ENCODE data around the gene CHIC2.
"Not testable (repeated sequence)": the region's sequence is repeated elsewhere in the genome, so short reads cannot be mapped to it uniquely, and the experiment has no call there.

The CHIC2 gene

DNA sequence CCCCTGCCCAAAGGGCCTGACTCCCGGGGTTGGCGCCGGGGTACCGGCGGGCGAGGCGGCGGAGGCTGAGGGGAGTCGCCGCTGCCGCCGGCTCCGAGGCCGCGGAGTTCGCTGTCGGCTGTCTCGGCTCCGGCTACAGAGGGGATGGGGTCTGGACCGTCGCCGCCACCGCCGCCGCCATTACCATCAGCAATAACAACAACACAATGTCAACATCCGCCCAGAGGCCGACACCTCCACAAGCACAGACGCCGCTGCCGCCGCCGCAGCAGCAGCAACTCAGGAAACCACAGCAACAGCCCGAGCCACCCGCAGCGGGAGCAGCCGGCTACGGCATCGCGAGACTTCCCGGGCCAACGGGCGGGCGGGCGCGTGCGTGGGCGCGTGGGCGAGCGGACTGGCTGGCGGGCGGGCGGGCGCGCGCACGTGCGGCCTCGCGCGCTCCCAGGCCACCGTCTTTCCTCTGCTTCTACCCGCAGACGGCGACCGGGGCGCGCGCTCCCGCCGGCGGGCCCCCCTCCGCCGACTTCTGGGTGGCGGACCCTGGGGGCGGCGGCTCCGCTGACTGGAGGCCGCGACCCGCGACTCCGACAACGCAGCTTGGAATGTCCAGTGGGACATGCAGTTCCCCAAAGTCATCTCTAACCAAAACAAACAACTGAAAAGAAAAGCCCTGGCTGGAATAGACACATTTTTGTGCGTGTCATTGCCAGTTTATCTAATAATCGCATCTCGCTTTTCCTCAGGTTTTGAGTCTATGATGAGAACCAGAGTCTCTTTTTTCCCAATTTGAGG lies at the start of gene CHIC2:
Gene CHIC2 (minus strand): TSS at position 289 of the 795 bp plus-strand sequence. CDS start 305 bp downstream, outside the sequence.
- peak within 1 kb of the TSS; percentile 79 for H3K4me3 ChIP-seq (ENCODE audit: low read depth, low read length)
- H3K36me3 ChIP-seq (ENCODE audit: control insufficient read depth, insufficient read depth, low read length), result no peaks in the 10 kb centered on the region
- peaks cover 12% of the 10 kb centered on the region for H3K27me3 ChIP-seq (ENCODE audit: control insufficient read depth, insufficient read depth, low read length)
- peaks cover 3% of the 10 kb centered on the region for H3K4me1 ChIP-seq (ENCODE audit: control insufficient read depth, insufficient read depth, low read length)
- peak within 1 kb of the TSS; percentile 26 for H3K9ac ChIP-seq (ENCODE audit: low read depth, low read length)
- no peaks in the 10 kb centered on the region for H3K9me3 ChIP-seq (ENCODE audit: control insufficient read depth, insufficient read depth, low read length)

DNA sequence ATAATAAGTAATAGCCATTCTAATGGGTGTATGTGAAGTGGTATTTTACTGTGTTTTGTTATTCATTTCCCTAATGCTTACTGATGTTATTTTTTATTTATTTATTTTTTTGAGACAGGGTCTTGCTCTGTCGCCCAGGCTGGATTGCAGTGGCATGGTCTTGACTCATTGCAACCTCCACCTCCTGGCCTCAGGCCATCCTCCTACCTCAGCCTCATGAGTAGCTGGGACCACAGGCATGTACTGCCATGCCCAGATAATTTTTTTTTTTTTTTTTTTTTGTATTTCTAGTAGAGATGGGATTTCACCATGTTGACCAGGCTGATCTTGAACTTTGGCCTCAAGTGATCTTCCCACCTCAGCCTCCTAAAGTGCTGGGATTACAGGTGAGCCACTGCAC lies 48.8 kb upstream of the CHIC2 start:
- H3K9ac ChIP-seq (ENCODE audit: low read depth, low read length); H3K4me3 ChIP-seq (ENCODE audit: low read depth, low read length); H3K36me3 ChIP-seq (ENCODE audit: control insufficient read depth, insufficient read depth, low read length); H3K9me3 ChIP-seq (ENCODE audit: control insufficient read depth, insufficient read depth, low read length): not testable (repeated sequence)
- Histone ChIP-seq H3K27me3 (ENCODE audit: control insufficient read depth, insufficient read depth, low read length) (peaks cover 46% of the 10 kb centered on the region), H3K4me1 (ENCODE audit: control insufficient read depth, insufficient read depth, low read length) (peaks cover 13% of the 10 kb centered on the region)

DNA sequence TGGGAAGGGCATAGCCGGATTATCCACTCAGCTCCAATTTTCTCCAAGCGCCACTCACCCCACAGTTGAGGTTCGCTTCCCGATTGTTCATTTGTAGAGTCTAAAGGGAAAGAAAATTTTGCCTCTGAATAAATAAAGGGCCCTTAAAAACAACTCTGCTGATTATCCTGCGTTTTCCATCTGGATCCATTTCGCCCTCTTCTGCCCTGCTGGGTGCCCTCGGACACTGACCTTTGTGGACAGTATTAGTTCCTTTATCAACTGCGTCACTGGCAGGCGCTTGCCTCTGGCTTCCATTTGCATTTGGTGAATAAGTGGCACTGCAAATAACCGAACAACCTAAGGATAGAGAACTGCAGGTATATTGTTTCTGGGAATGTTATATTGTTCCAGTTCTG lies 45.6 kb upstream of the CHIC2 start:
- Histone ChIP-seq H3K27me3 (ENCODE audit: control insufficient read depth, insufficient read depth, low read length) (peaks cover 70% of the 10 kb centered on the region), H3K4me3 (ENCODE audit: low read depth, low read length) (peak overlapping the region; percentile 46), H3K4me1 (ENCODE audit: control insufficient read depth, insufficient read depth, low read length) (peaks cover 22% of the 10 kb centered on the region), H3K36me3 (ENCODE audit: control insufficient read depth, insufficient read depth, low read length) (no peaks in the 10 kb centered on the region), H3K9me3 (ENCODE audit: control insufficient read depth, insufficient read depth, low read length) (no peaks in the 10 kb centered on the region), H3K9ac (ENCODE audit: low read depth, low read length) (no peak overlapping the region)

DNA sequence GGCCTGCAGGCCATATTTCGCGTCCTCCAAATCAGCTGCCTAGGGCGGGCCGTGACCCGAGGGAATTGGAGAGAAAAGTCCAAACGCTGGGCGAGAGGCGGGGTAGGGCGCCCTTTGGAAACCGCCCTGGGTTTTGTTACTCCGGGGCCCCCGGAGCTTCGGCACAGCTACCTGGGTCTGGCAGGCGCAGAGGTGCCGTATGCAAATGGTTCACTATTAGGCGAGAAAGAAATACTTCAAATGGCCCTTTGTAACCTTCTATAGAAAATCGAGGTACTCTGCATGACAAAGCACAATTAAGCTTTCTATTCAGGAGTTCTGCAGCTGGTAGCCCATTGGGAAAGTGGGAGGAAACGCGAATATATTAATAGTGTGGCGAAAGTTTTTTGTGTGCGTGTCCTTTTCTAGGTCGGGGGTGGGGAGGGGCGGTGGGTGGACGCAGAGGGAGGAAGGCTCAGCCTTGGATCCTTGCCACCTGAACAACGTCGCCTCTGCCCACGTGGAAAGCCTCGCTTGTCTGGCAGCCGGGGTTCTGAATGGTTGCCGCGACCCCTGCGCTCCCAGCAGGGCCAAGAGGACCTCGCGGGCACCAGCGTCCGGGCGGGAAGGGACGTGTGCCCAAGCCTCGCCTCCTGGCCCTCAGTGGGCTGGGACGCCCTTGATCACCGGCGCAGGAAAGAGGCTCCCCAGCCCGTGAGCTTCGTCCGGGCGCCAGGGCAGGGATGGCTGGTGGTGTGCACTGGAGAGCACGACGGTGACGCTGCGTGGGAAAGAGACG lies 45.0 kb upstream of the CHIC2 start:
- Histone ChIP-seq H3K27me3 (ENCODE audit: control insufficient read depth, insufficient read depth, low read length) (peaks cover 76% of the 10 kb centered on the region), H3K9me3 (ENCODE audit: control insufficient read depth, insufficient read depth, low read length) (no peaks in the 10 kb centered on the region), H3K36me3 (ENCODE audit: control insufficient read depth, insufficient read depth, low read length) (no peaks in the 10 kb centered on the region), H3K4me3 (ENCODE audit: low read depth, low read length) (peak overlapping the region; percentile 46), H3K4me1 (ENCODE audit: control insufficient read depth, insufficient read depth, low read length) (peaks cover 26% of the 10 kb centered on the region), H3K9ac (ENCODE audit: low read depth, low read length) (no peak overlapping the region)

DNA sequence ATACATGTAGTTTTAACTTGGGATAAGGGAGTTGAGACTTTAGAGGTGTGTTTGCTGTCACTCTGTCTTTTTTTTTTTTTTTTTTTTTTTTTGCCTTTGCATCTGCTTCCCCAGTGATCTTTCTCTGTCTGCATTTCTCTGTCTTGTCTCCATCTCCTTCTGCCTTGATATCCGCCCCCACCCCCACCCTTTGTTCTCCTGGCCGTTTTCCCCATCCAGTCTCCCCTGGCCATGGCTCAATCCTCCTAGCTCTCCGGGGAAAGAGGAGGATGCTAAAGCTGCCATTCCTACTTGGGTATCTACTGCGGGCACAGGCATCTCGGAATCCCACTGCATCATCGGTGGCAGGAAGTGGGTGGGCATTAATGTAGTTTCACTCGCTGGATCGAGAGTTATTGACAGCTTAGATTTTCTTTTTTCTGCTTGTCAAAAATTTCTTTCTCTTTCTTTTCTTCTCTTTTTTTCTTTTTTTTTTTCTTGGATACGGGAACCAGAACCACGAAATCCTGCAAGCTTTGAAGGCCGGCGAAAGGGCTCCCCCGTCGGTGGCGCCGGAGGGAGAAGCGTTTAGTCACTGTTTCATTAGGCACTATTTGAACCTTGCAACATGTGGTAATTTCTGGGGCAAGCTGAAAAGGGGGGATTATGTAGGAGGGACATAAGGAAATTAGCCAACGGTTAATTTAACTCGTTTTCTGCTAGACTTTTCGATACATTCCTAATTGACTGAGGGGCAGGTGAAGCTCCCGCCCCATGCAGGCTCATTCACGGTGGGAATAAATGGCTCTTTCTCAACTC lies 43.7 kb upstream of the CHIC2 start:
- no peak overlapping the region for H3K9ac ChIP-seq (ENCODE audit: low read depth, low read length)
- H3K4me1 ChIP-seq (ENCODE audit: control insufficient read depth, insufficient read depth, low read length), result peaks cover 27% of the 10 kb centered on the region
- H3K36me3 ChIP-seq (ENCODE audit: control insufficient read depth, insufficient read depth, low read length), result no peaks in the 10 kb centered on the region
- H3K27me3 ChIP-seq (ENCODE audit: control insufficient read depth, insufficient read depth, low read length), result peaks cover 89% of the 10 kb centered on the region
- no peaks in the 10 kb centered on the region for H3K9me3 ChIP-seq (ENCODE audit: control insufficient read depth, insufficient read depth, low read length)
- peak overlapping the region; percentile 46 for H3K4me3 ChIP-seq (ENCODE audit: low read depth, low read length)

DNA sequence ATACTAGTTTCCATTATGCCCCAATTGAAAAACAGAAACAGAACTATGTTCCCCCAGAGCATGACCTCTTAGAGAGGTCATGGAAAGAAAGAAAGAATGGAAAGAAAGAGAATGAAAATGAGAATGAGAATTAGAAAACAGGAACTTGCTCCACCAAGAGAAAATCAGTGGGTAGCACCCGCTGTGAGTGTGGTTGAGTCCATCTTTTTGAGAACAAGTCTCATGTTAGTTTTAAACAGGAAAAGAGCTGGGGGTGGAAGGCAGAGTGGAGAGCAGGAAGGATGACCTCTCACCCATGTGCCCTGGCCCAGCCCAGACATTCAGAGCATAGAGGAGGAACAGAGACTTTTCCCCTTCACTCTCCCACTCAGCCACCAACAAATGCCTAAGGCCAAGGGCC lies 40.5 kb upstream of the CHIC2 start:
- H3K9me3 ChIP-seq (ENCODE audit: control insufficient read depth, insufficient read depth, low read length), result no peaks in the 10 kb centered on the region
- no peak overlapping the region for H3K9ac ChIP-seq (ENCODE audit: low read depth, low read length)
- H3K27me3 ChIP-seq (ENCODE audit: control insufficient read depth, insufficient read depth, low read length), result peaks cover 90% of the 10 kb centered on the region
- peaks cover 29% of the 10 kb centered on the region for H3K4me1 ChIP-seq (ENCODE audit: control insufficient read depth, insufficient read depth, low read length)
- no peaks in the 10 kb centered on the region for H3K36me3 ChIP-seq (ENCODE audit: control insufficient read depth, insufficient read depth, low read length)
- H3K4me3 ChIP-seq (ENCODE audit: low read depth, low read length), result no peak overlapping the region

DNA sequence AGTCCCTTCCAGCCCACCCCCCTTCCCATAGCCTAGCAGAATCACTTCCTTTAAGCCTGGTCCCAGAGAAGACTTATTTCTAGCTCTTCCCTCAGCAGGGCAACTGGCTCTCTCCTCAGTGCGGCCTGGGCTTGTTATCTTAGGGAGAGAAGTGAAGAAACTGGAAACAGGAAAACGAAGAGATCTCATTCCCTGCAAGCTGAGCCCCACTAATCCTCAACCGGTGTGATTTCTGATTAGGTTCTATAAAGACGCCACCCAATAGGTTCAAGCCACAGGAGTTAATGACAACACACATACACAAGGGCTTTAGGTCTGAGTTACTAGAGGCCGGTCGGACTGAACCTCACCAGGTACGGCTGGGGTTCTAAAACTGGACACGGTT lies 38.8 kb upstream of the CHIC2 start:
- Histone ChIP-seq H3K27me3 (ENCODE audit: control insufficient read depth, insufficient read depth, low read length) (peaks cover 92% of the 10 kb centered on the region), H3K36me3 (ENCODE audit: control insufficient read depth, insufficient read depth, low read length) (no peaks in the 10 kb centered on the region), H3K4me1 (ENCODE audit: control insufficient read depth, insufficient read depth, low read length) (peaks cover 23% of the 10 kb centered on the region), H3K4me3 (ENCODE audit: low read depth, low read length) (peak overlapping the region; percentile 50), H3K9me3 (ENCODE audit: control insufficient read depth, insufficient read depth, low read length) (no peaks in the 10 kb centered on the region), H3K9ac (ENCODE audit: low read depth, low read length) (no peak overlapping the region)

DNA sequence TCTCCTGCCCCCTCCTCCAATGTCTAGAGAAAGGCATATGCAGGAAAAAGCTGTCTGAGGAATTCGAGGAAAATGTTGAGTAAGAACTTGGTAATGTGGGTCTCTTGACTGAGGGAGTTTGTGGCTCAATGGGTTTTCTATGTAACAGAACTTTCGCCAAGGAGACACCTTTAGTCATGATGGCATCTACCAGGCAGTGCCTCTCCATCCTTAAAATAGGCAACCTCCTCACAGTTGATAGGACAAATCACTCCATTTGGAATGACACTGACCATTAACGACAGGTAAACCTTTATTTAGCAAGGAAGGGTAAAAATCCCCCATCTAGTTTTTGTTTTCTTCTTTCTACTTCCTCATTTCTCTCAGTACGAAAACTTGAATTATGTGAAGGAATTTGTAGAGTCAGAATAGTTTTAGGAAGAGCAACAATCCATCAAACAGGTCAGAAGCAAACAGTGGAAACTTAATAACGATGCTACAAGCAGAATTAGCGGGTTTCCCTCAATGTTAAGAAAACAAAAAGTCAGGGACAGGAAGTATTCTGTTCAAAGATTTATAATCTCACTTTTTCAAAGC lies 38.2 kb upstream of the CHIC2 start:
- no peaks in the 10 kb centered on the region for H3K36me3 ChIP-seq (ENCODE audit: control insufficient read depth, insufficient read depth, low read length)
- peaks cover 97% of the 10 kb centered on the region for H3K27me3 ChIP-seq (ENCODE audit: control insufficient read depth, insufficient read depth, low read length)

DNA sequence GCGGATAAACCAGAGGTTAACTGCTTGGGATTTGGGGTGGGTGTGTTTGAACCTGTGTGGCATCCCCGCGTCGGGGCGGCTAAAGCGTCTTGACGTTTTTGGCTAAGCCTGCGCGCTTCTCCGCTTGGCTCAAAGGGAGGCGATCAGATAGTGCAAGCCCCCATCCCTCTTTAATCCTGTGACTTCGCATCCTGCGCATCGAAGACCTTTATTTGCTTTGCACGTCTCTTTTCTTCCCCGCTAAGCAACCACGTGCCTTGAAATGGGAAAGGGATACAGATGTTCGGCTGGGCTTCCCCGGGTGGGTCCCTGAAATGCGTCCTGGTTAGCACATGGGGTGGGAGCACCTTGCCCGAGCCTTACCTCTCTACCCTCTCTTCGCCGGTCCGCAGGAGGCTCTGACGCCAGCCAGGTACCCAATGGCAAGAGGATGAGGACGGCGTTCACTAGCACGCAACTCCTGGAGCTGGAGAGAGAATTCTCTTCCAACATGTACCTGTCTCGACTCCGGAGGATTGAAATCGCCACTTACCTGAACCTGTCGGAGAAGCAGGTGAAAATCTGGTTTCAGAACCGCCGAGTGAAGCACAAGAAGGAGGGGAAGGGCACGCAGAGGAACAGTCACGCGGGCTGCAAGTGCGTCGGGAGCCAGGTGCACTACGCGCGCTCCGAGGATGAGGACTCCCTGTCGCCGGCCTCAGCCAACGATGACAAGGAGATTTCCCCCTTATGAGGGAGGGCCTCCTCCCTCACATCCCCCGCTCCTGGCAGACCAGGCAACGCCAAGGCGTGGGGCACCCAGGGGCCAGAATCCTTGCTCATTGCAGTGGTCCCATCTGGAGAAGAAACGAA lies 37.0 kb upstream of the CHIC2 start:
- Histone ChIP-seq H3K27me3 (ENCODE audit: control insufficient read depth, insufficient read depth, low read length) (peaks cover 99% of the 10 kb centered on the region), H3K4me1 (ENCODE audit: control insufficient read depth, insufficient read depth, low read length) (peaks cover 26% of the 10 kb centered on the region), H3K4me3 (ENCODE audit: low read depth, low read length) (peak overlapping the region; percentile 20), H3K36me3 (ENCODE audit: control insufficient read depth, insufficient read depth, low read length) (no peaks in the 10 kb centered on the region), H3K9me3 (ENCODE audit: control insufficient read depth, insufficient read depth, low read length) (no peaks in the 10 kb centered on the region), H3K9ac (ENCODE audit: low read depth, low read length) (no peak overlapping the region)

More for the DNA sequence above, 38.2 kb upstream of the CHIC2 start:
- H3K9ac ChIP-seq (ENCODE audit: low read depth, low read length), result no peak overlapping the region
- no peaks in the 10 kb centered on the region for H3K9me3 ChIP-seq (ENCODE audit: control insufficient read depth, insufficient read depth, low read length)
- H3K4me1 ChIP-seq (ENCODE audit: control insufficient read depth, insufficient read depth, low read length), result peaks cover 26% of the 10 kb centered on the region
- H3K4me3 ChIP-seq (ENCODE audit: low read depth, low read length), result peak overlapping the region; percentile 50

DNA sequence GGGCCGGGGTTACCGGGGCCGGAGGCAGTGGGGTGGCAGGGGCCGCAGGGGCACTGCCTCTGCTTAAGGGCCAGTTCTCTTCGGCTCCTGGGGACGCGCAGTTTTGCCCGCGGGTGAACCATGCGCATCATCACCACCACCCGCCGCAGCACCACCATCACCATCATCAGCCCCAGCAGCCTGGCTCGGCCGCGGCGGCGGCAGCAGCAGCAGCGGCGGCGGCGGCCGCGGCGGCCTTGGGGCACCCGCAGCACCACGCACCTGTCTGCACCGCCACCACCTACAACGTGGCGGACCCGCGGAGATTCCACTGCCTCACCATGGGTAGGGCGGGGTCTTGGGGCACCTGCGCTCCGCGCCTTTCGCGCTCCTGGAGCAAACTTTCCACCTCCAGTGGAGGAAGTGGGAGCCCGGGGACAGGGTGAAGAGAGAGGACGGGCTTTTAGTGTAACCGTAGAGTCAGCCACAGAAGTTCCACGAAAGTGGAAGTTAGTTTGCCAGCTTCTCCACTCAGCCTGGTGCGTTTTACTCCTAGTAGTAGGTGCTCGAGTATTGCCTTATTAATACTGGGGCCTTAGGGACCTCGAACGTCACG lies 36.3 kb upstream of the CHIC2 start:
- Histone ChIP-seq H3K36me3 (ENCODE audit: control insufficient read depth, insufficient read depth, low read length) (no peaks in the 10 kb centered on the region), H3K9me3 (ENCODE audit: control insufficient read depth, insufficient read depth, low read length) (no peaks in the 10 kb centered on the region), H3K9ac (ENCODE audit: low read depth, low read length) (no peak overlapping the region), H3K27me3 (ENCODE audit: control insufficient read depth, insufficient read depth, low read length) (peaks cover 99% of the 10 kb centered on the region), H3K4me1 (ENCODE audit: control insufficient read depth, insufficient read depth, low read length) (peaks cover 31% of the 10 kb centered on the region), H3K4me3 (ENCODE audit: low read depth, low read length) (peak overlapping the region; percentile 36)
